ENCODE results near the gene TMA7.
"Not testable (repeated sequence)": the region's sequence is repeated elsewhere in the genome, so short reads cannot be mapped to it uniquely, and the experiment has no call there.

The TMA7 gene

GRCh38 chr3:48470286-48470685 is 30.2 kb downstream of the TMA7 start:
- DNase-seq = no peak

- no peak for DNase-seq
Observed at GRCh38 chr3:48472673-48472922, 32.5 kb downstream of the TMA7 start.

GRCh38 chr3:48472923-48473616 is 33.0 kb downstream of the TMA7 start:
- peak; percentile 97 for DNase-seq

GRCh38 chr3:48473617-48473952 is 33.5 kb downstream of the TMA7 start:
- DNase-seq = no peak

GRCh38 chr3:48474031-48474430 is 34.0 kb downstream of the TMA7 start:
- DNase-seq = not testable (repeated sequence)

- no peak for DNase-seq
Observed at GRCh38 chr3:48474619-48475018, 34.6 kb downstream of the TMA7 start.

GRCh38 chr3:48475188-48475587 is 35.1 kb downstream of the TMA7 start:
- DNase-seq = no peak

GRCh38 chr3:48476426-48477053 is 36.5 kb downstream of the TMA7 start:
- DNase-seq = no peak

GRCh38 chr3:48477959-48478520 is 38.0 kb downstream of the TMA7 start:
- no peak for DNase-seq

- peak; percentile 75 for DNase-seq
Observed at GRCh38 chr3:48478626-48479555, 38.8 kb downstream of the TMA7 start.

GRCh38 chr3:48480891-48481290 is 40.8 kb downstream of the TMA7 start:
- not testable (repeated sequence) for DNase-seq

GRCh38 chr3:48482822-48483221 is 42.8 kb downstream of the TMA7 start:
- DNase-seq = not testable (repeated sequence)

- DNase-seq = no peak
Observed at GRCh38 chr3:48486952-48487351, 46.9 kb downstream of the TMA7 start.

GRCh38 chr3:48492461-48493202 is 52.6 kb downstream of the TMA7 start:
- DNase-seq = no peak

GRCh38 chr3:48493203-48493501 is 53.1 kb downstream of the TMA7 start:
- DNase-seq = no peak

All from CD4-positive, alpha-beta T cell treated with Interleukin-21 for 1 hour (primary cell).